ENCODE measurements around the gene TNNT2.

DNA sequence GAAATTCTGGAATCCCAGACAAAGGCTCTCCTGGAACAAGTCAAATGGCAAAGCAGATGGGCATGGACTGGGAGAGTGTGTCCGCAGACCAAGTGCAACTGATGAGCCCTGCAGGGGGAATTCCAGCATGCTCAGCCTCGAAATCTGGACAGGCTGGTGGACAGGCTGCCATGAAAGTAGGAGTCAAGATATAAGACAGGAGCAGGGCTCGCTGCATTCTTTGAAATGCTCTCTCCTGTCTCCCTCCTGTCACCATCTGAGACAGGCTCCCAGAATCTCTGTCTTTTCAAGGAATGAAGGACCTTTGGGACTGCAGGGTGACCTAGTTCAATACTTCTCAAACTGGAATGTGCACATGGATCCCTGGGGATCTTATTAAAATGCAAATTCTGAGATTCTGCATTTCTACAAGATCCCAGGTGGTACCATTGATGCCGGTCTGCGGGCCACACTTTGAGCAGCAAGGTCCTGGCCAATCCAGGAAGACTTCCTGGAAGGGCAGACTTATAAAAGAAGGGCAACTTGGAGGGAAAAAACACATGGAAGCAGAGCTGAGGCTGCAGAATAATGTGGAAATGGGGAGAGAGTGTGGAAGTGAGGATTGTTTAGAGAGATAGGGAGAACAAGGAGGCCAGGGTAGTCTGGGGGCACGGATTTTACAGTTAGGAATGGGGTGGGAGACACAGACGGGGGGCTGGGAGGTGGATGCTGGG is 29.8 kb downstream of the TNNT2 start:
- TF ChIP-seq POLR2A (IDR thresholded peaks at IDR 0.05; ENCODE audit: low read depth, low read length) (no peak), SPI1 (IDR thresholded peaks at IDR 0.05; ENCODE audit: low read depth, low read length) (no peak), TAF1 (IDR thresholded peaks at IDR 0.05; ENCODE audit: low read depth, low read length) (no peak), POLR2AphosphoS5 (IDR thresholded peaks at IDR 0.05; ENCODE audit: low read depth, low read length) (no peak), PAX5 (IDR thresholded peaks at IDR 0.05; ENCODE audit: insufficient read depth, low read length, severe bottlenecking) (no peak)
